GM19468 (cell line): ENCODE measurements around the gene SOX2.

Experiments
- ATAC-seq: cut with Tn5 transposase; IDR thresholded peaks from one replicate; pipeline ENCODE4 v1.9.1; 2021; ENCODE audit warnings: mild to moderate bottlenecking, moderate library complexity, moderate number of reproducible peaks; ENCODE audit not compliant: unreplicated experiment; ENCODE audit errors: extremely low read depth

The SOX2 gene

GRCh38 chr3:181703601-181704420 lies 7.9 kb upstream of the SOX2 start:
- ATAC-seq = no peak

GRCh38 chr3:181704421-181705085 lies 7.2 kb upstream of the SOX2 start:
- ATAC-seq = no peak

GRCh38 chr3:181705086-181705480 lies 6.6 kb upstream of the SOX2 start:
- no peak for ATAC-seq

GRCh38 chr3:181707980-181708379 lies 3.7 kb upstream of the SOX2 start:
- no peak for ATAC-seq

GRCh38 chr3:181709537-181710279 lies 2.0 kb upstream of the SOX2 start:
- ATAC-seq = no peak

GRCh38 chr3:181710345-181711291 lies 1.1 kb upstream of the SOX2 start:
- no peak for ATAC-seq

GRCh38 chr3:181712226-181712552 lies 464 bp downstream of the SOX2 start:
- ATAC-seq = no peak

- no peak for ATAC-seq
Observed at GRCh38 chr3:181712553-181713279, 991 bp downstream of the SOX2 start.

- no peak for ATAC-seq
Observed at GRCh38 chr3:181713280-181713647, 1.5 kb downstream of the SOX2 start.

GRCh38 chr3:181713676-181714612 lies 2.2 kb downstream of the SOX2 start:
- ATAC-seq = no peak

GRCh38 chr3:181715571-181716340 lies 4.0 kb downstream of the SOX2 start:
- ATAC-seq = no peak

GRCh38 chr3:181716966-181717365 lies 5.2 kb downstream of the SOX2 start:
- ATAC-seq = no peak

- ATAC-seq = no peak
Observed at GRCh38 chr3:181717549-181718171, 5.9 kb downstream of the SOX2 start.

- ATAC-seq = no peak
Observed at GRCh38 chr3:181718369-181718768, 6.6 kb downstream of the SOX2 start.

GRCh38 chr3:181718987-181719911 lies 7.5 kb downstream of the SOX2 start:
- ATAC-seq = no peak

- no peak for ATAC-seq
Observed at GRCh38 chr3:181719991-181720680, 8.4 kb downstream of the SOX2 start.
